D721Med (cell line): ENCODE data around the gene DLX1.

Experiments
- DNase-seq: peaks from one replicate; pipeline ENCODE4 v3.0.0; 2011; ENCODE audit warnings: low spot score; ENCODE audit not compliant: insufficient read length
- FAIRE-seq: peaks from 2 replicates; lab custom pipeline; 2011; peaks lifted over from hg19 to GRCh38; lab: Jason Lieb, UNC
- CTCF ChIP-seq: IDR thresholded peaks from 2 replicates; pipeline ENCODE4 v1.5.1; 2012; ENCODE audit warnings: mild to moderate bottlenecking, control low read depth; ENCODE audit not compliant: insufficient read depth; ENCODE audit errors: missing control alignments

DLX1 gene

DNA sequence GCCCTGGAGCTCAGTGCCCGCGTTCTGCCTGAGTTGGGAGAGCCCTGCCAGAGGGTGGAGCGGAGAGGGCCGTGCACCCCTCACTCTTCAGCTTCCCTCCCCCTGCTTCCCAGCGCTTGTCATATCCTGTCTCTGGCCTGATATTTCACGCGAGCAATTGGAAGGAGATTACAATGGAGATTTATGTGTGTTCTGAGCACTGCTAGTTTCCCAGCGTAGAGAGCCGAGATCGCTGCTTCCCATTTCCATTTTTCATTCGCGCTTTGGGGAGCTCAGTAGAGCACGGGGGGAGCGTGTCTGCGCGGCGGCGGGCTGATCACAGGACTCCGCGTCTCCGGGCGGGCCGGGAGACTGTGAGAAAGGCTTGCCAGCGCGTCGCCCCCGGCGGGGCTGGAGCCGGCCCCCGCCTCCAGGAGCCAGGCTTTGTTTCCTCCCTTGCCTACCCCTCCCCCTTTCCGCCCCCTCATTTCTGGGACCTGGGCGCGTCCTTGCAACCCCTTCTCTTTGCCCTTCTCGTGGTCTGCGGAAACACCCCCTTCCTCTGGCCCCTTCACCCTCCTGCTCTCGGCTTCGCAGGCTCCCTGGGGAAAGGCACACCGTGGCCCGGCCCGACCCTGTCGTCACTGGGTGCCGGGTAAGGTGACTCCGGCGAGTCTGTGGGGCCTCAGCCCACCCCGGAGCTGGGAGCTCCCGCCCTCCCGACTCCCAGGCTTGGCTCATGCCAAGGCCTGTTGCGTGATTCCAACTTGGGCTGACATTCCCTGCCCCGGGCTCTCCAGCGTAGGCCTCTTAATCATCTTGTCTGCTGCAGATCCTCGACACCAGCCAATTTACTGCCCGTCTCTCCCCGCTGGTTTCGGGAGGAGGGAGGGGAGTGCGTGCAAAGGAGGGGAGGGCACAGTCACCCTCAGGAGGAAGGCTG lies 11.6 kb downstream of the DLX1 start:
- DNase-seq (peak; percentile 52), FAIRE-seq (no peak)
- no peak for TF ChIP-seq CTCF

DNA sequence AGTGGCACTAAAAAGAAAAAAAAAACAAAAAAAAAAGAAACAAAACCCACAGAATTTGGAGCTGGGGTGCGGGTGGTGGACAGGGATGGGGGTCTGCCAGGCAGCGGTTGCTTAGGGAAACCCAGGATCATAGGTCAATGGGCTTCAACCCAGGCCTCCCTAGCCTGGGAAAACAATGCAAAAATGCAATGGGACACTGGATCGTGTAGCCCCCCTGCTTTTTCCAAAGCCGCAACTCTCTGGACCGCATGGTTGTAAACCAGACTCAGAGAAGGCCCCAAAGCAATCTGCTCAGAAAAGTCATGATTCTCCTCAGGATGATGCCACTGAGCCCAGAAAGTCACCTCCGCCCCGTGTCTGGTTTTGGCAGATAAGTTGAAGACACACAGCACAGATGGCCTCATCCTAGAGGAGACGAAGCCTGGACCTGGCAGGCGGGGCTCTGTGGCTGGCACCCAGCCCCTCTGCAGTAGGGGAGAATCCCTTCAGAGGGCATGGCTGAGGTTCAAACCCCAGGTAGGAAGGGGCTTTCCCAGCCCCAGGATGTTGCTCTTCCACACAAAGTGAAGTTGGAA lies 12.3 kb downstream of the DLX1 start:
- no peak for TF ChIP-seq CTCF
- peak; percentile 36 for DNase-seq
- FAIRE-seq = no peak

GRCh38 chr2:172098287-172098649 lies 13.0 kb downstream of the DLX1 start:
- no peak for TF ChIP-seq CTCF
- DNase-seq (no peak), FAIRE-seq (no peak)

- no peak for TF ChIP-seq CTCF
- DNase-seq = peak; percentile 19
Observed at GRCh38 chr2:172098650-172099471, 13.6 kb downstream of the DLX1 start.

DNA sequence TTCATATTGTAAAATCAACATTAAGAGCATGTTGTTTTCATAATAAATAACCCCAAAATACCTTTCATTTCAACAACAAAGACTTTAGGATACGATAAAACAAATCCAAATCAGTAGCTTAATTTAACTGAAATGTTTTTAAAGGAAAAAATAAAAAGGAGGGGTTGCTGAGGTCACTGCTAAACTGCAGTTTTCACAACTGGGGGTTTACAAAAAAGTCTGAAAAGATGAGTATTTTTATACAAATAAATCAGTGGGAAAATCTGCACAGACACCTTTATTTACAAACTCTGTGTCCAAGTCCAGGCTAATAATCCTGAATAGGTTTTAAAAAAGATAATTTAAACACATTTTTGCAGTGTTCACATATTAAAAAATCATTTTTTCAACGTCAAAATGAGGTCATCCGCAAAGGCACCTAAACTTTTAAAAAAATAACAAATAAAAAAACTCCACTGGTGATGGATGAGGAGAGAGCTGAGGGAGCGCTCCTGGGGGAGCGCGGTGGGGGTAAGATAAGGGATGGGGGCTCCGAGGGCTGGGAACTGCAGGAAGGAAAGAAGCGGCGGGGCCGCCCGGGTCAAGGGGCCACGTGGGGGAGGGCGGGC lies 14.3 kb downstream of the DLX1 start:
- TF ChIP-seq CTCF = no peak
- no peak for FAIRE-seq
- DNase-seq = no peak

More at GRCh38 chr2:172098650-172099471, 13.6 kb downstream of the DLX1 start:
- FAIRE-seq = no peak

DNA sequence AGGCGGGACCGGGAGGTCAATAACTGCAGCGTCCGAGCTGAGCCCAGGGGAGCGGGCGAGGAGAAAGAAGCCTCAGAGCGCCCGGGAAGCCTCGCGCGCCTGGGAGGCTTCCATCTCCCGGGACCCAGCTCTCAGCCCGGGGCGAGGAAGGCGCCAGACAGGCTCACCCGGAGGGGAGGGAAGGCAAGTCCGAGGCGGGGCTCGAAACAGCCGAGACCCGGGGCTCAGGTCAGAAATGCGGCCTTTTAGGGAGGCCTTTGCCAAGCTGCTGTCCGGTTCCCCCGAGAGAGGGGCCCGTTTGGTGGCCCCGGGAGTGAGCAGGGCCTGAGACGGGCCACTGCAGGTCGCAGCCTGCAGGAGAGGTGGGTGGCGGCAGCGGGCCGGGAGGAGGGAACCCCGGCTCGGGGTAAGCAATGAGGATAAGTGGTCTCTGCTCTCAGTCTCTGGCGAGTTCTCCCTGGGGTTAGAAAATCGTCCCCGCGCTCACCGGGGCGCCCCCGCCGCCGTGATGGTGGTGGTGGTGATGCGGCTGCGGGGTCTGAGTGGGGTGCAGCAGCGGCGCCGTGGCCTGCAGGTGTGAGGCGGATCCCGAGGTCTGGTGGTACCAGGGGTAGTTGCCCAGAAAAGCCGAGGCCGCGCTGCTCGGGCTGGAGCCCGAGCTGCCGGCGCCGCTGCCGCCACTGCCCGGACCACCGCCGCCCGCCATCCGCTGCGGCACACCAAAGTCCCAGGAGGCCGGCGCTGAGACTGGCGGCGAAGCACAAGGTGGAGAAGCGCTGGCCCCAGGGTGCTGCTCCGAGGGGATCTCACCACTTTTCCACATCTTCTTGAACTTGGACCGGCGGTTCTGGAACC lies 15.0 kb downstream of the DLX1 start:
- peak; percentile 18 for DNase-seq
- FAIRE-seq = no peak

More for the DNA sequence above, 15.0 kb downstream of the DLX1 start:
- TF ChIP-seq CTCF = no peak
